NCI-H1694 treated with DMSO at 0.1 percent for 48 hours (cell line): ENCODE measurements around the gene HTATSF1.

Experiments
- DNase-seq: peaks from one replicate; lab custom pipeline; 2025; lab: John Stamatoyannopoulos, UW

The HTATSF1 gene

DNA sequence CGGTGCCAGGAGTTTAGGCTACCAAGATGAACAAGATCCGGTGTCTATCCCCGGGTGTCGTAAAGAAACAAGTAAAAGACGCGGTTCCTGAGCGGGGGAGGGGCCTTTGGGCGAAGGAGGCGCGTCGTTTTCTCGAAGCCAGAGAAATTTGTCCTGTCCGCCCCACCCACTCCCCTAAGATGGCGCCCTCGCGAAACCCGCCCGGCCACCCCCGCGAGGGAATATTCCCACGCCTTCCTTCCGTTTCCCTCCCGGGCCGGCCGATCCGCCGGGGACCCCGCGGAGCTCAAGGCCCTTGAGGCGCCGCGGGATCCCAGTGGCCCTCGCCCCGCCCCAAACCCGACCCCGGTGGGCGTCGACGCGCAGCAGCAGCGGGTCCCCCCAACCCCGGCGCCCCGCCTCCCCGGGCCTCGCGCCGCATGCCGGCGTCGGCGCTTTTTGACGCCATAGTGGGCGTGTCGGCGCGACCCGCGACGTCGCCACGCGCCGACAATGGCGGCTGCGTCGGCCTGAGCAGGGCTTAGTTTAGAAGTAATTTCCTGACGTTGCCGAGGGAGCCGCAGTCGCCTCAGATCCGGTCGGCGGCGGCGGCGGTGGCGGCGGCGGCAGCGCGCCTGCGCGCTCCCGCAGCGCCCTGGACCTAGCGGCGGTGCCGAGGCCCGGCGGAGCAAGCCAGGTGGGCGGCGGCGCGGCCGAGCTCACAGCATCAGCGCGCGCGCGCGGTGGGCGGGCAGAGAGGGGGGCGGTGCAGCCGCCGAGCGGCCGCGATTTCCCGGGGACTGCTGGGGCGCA is 432 bp upstream of the HTATSF1 start:
- DNase-seq, result peak; percentile 64

- DNase-seq, result no peak
Observed at GRCh38 chrX:136519069-136519468, 21.7 kb downstream of the HTATSF1 start.

GRCh38 chrX:136523770-136524169 is 26.4 kb downstream of the HTATSF1 start:
- DNase-seq, result no peak

GRCh38 chrX:136525738-136526606 is 28.6 kb downstream of the HTATSF1 start:
- DNase-seq, result peak; percentile 7

- no peak for DNase-seq
Observed at GRCh38 chrX:136528645-136529315, 31.4 kb downstream of the HTATSF1 start.

GRCh38 chrX:136529795-136530194 is 32.4 kb downstream of the HTATSF1 start:
- DNase-seq, result no peak

DNA sequence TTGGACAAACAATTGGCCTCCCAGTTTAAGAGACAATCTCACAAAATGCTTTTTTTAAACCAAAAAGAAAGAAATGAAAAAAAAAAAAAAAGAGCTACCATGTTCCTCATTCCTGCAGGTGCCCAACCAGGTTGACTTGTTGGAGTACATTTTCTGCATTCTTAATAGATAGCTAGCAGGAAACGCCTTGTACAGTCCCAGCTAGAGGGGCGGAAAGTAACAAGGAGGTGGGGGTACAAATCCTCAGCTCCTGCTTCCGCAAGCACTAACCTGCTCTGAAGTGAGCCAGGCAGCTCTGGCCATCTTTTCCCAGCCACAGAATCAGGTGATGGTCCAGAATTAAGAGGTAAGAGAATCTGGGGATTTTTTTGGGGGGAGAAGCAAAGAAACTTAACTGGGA is 34.6 kb downstream of the HTATSF1 start, which contains the start of gene VGLL1:
VGLL1 (plus strand) TSS at position 265 of the 400 bp plus-strand sequence. CDS start 3,806 bp downstream, outside the sequence.
- DNase-seq, result no peak

GRCh38 chrX:136534131-136534530 is 36.7 kb downstream of the HTATSF1 start:
- DNase-seq, result no peak

- no peak for DNase-seq
Observed at GRCh38 chrX:136538811-136539210, 41.4 kb downstream of the HTATSF1 start.

DNA sequence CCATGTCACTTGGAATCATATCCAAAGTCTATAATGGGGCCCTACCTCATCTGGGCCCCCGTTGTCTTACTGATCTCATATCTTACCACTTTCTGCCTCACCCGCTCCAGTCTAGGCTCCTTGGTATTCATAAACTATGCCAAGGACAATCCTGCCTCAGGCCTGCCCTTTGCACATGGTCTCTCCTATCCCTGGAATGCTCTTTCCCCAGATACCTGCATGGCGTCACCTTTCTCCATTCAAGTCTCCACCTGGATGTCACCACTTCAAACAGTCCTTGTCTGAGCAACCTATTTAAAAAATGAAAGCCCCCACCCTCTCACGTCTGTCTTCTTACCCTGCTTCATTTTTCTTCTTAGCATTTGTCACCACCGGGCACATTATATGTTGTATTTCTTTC is 42.8 kb downstream of the HTATSF1 start:
- no peak for DNase-seq

DNA sequence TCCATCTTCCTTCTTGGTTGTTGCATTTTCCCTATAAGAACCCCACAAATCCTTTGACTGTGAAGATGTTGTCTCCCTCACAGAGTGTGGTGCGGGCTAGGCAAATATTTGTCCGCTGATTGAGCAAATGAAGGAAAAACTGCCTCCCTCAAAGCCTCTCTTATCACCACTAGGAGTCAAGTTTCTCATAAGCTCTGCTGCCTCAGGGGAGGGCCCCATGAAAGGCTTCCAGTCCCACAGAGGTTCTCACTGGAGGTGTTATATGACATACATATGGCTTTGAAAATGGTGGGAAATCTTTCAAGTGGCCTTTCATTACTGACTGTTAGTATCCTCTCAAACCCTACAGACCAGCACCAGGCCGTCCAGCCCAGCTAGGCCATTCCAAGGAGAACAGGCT is 43.9 kb downstream of the HTATSF1 start:
- no peak for DNase-seq

DNA sequence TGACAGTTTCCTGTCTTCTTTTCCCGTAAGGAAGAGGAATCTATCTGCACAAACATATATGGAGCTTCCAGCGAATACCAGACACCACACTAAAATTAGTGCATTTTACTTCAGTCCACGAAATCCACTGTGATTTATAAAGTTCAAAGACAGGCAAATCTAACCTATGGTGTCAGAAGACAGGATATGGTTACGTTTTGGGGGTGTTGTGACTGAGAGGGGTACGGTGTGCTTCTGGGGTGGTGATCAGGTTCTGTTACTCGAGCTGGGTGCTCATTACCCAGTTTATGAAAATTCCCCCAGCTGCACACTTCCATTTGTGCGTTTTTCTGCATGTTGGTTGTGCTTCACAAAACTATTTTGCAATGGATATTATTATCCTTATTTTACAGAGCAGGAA is 44.9 kb downstream of the HTATSF1 start:
- no peak for DNase-seq

DNA sequence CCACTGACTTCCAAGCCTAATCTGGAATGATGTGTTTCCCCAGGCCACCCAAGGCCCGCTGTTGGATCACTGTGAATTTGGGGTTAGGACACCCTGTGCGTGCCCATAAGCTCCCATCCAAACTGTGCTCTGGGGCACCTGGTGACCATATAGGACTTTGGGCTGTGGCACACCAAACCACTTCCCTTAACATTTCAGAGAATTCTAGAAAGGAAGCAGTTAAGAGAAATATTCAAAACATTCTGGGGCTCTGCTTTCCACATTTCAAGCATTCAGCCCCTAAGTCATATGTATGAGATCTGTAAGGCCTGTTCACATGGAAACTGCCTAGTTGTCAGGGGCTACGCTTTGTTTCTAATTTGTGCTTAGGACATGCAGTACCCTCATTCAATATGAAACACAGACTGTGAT is 49.0 kb downstream of the HTATSF1 start:
- no peak for DNase-seq

DNA sequence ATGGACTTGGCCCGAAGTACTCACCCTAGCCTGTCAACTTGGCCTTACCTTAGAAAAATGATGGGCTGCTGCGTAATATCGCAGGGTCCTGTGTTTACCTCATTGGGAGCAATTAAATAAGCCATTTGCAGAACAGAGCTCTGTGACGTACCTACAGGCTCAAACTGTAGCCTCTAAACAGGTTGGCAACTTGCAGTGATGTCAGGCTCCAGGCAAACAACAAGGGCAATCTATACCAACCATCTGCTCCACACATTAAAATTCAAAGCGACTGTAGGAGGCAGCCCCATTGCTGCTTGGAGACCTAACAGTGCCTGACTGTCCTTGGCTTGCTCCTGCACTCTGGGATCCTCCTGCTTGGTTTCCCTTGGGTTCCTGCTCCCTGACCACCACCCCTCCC is 51.8 kb downstream of the HTATSF1 start:
- DNase-seq, result peak; percentile 47

- DNase-seq, result no peak
Observed at GRCh38 chrX:136551410-136551809, 54.0 kb downstream of the HTATSF1 start.

DNA sequence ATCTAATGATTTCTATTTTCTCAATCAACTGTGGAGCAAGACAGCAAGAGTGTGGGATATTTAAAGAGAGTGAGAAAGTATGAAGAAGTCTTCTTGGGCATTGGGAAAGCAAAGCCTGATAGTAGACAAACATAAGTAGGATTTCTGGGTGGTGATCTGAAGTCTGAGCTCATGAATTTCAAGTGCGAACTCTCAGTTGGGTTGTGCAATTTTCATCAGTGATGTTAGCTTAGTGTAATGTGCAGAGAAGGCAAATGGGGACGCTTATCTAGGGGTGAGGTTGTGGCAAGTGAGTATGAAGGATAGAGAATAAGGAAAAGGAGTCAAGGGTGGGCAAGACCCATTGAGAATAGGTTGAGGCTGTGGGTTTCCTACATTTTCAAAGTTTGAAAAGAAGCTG is 58.3 kb downstream of the HTATSF1 start:
- no peak for DNase-seq
